ENCODE results near the gene CLIP2.
"Not testable (repeated sequence)": the region's sequence is repeated elsewhere in the genome, so short reads cannot be mapped to it uniquely, and the experiment has no call there.

The CLIP2 gene

DNA sequence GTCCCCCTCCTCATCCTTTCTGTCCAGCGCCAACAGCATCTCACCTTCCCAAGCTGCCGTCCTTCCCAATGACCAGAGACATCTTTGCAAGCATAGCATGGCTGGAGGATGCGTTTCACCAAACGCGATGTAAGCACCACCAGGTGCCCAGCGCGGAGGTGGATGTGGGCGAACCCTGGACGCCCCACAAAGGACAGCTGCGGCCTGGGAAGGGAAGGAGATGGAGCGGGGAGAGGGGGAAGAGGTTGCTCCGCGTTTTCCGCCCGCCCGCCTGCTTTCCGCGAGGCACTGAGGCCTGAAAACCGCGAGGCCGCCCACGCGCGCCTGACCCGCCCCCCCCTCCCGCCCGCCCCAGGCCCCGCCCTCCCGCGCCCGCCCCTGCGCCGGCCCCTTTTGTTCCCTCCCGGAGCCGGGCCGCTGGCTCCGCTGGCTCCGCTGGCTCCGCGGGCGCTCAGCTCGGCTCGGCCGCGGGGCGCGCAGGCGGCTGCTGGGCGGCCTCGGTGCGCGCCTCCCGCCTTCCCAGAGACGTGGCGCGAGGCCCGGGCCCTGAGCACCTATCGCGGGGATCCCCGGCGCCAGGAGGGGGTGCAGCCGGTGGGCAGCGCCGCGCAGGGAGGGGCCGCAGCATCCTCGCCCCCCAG is at the start of gene CLIP2:
TSS of gene CLIP2 (plus strand) at position 390 of the 641 bp plus-strand sequence. CDS start 28,140 bp downstream, outside the sequence.
- no peak for DNase-seq

GRCh38 chr7:74240482-74240881 is 48.7 kb upstream of the CLIP2 start:
- DNase-seq = no peak

DNA sequence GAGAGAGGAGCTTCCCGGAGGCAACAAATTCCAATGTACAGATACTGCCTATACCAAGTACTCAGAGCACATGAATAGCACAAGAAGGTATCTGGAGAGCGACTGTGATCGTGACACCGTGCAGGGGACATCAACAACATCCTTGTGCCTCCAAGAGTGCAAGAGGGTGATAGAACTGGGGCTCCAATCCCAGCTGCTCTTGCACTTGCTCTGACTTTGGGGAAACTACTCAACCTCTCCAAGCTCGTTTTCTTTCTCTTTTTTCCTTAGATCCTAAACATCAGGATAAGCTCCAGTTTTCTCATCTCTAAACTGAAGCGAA is 47.1 kb upstream of the CLIP2 start:
- no peak for DNase-seq

DNA sequence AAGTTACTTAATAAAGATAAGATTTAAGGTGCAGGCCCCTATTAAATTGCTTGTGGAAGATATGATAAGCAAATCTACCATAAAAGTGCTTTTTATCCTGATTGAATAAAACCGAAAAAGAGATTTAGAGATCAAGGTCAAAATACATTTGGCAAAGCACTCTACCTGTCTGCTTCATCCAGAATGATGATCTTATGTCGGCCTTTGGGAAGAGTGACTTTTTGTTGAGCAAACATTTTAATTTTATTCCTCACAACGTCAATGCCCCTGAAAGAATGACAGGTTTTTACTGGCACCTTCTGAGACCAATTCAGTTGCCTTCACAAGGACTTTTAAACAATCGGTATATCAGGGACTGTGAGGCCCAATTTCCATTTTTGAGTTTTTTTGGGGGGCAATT is 42.7 kb upstream of the CLIP2 start:
- no peak for DNase-seq

DNA sequence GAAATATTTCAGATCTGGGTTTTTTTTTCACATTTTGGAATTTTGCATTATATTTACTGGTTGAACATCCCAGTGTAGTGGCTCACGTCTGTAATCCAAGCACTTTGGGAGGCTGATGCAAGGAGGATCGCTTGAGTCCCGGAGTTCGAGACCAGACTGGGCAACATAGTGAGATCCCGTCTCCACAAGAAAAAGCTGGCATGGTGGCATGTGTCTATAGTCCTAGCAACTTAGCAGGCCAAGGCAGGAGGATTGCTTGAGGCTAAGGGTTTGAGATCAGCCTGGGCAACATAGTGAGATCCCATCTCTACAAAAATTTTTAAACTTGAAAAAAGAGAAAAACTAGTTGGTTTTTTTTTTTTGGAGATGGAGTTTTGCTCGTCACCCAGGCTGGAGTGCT is 41.1 kb upstream of the CLIP2 start:
- no peak for DNase-seq

DNA sequence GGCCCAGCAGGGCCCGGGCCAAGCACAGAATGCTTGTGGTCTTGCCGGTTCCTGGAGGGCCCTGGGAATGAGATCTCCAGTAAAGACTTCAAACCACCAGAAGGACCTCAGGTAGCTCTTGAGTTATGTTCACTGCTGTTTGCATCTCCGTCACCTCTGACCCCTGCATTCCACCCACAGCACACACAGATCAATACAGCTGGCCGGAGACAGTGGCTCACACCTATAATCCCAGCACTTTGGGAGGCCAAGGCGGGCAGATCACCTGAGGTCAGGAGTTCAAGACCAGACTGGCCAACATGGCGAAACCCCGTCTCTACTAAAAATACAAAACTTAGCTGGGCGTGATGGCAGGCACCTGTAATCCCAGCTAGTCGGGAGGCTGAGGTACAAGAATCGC is 40.1 kb upstream of the CLIP2 start:
- not testable (repeated sequence) for DNase-seq

DNA sequence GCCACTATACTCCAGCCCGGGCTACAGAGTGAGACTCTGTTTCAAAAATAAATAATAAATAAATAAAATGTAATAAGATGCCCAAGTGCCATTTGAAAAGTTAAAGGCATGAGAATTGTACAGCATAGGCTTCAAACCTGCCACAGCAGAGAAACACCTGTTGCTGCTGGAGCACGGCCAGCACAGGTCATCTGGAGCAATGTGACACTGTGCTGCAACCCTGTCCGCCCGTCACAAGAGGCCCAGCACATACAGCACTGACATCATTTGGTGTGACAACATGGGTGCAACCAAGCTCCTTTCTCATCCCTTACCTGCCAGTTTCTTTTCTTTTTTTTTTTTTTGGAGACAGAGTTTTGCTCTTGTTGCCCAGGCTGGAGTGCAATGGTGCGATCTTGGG is 36.3 kb upstream of the CLIP2 start:
- DNase-seq = no peak

- no peak for DNase-seq
Measured at GRCh38 chr7:74253331-74253730, 35.9 kb upstream of the CLIP2 start.

DNA sequence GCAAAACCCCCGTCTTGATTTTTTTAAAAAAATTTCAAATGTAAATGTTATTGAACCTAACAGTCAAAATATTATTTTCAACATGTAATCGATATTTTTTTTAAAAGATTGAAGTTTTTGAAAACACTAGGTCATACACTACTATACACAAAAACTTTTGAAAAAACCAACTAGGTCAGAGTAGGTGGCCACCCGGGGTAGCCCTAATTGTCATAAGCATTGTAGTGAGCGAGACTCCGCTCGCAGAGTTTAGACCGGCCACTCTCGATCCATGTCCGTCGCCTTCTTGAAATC is 35.4 kb upstream of the CLIP2 start:
- DNase-seq = no peak

DNA sequence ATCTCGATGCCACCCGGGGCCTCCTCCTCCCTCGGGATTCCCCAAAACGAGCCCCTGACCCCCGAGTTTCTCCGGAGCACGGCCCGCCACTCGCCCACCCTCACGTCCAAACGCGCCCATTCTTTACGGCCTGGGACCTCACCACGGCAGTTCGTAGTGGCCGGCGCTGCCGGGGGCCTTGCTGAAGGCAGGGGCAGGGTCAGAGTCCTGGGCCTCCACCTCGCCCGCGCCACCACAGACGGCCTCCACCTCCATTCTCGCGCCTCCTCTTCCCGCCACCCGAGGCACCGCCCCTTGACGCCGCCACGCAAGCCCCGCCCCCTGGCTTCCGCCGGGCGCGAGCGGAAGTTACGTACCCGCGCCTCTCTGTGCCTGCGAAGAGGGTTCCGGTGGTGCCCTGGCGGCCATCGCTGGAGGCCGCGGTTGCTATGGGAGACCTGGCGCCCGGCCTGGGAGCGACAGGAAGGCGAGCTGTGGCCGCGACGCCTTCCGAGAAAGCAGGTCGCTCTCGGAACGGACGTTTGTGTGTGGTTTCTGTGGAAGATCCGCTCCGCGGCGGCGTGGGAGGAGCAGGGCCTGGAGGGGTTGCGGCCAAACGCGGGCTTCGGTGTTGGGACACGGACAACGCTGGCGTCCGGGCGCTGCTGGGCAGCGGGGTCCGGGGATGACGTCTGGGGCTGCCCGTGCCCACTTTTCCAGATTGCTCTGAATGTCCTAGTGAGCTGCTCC is 34.9 kb upstream of the CLIP2 start, which contains the start of gene RFC2:
TSS of gene RFC2 (minus strand) at position 271 of the 729 bp plus-strand sequence. CDS start at position 255, 16 bp downstream.
- peak; percentile 81 for DNase-seq

GRCh38 chr7:74254858-74255379 is 34.3 kb upstream of the CLIP2 start:
- no peak for DNase-seq

DNA sequence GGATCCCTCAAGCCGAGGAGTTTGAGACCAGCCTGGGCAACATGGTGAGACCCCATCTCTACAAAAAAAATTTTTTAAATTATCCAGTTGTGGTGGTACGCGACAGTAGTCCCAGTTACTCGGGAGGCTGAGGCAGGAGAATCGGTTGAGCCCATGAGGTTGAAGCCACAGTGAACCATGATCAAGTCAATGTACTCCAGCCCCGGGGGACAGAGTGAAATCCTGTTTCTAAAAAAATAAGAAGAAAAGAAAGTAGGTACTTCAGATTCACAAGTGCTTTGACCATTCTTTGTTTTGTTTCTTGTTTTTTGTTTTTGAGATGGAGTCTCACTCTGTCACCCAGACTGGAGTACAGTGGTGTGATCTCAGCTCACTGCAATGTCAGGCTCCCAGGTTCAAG is 33.7 kb upstream of the CLIP2 start:
- DNase-seq = not testable (repeated sequence)

GRCh38 chr7:74256491-74257408 is 32.5 kb upstream of the CLIP2 start:
- DNase-seq = no peak

- DNase-seq = peak; percentile 10
Measured at GRCh38 chr7:74258639-74259038, 30.6 kb upstream of the CLIP2 start.

DNA sequence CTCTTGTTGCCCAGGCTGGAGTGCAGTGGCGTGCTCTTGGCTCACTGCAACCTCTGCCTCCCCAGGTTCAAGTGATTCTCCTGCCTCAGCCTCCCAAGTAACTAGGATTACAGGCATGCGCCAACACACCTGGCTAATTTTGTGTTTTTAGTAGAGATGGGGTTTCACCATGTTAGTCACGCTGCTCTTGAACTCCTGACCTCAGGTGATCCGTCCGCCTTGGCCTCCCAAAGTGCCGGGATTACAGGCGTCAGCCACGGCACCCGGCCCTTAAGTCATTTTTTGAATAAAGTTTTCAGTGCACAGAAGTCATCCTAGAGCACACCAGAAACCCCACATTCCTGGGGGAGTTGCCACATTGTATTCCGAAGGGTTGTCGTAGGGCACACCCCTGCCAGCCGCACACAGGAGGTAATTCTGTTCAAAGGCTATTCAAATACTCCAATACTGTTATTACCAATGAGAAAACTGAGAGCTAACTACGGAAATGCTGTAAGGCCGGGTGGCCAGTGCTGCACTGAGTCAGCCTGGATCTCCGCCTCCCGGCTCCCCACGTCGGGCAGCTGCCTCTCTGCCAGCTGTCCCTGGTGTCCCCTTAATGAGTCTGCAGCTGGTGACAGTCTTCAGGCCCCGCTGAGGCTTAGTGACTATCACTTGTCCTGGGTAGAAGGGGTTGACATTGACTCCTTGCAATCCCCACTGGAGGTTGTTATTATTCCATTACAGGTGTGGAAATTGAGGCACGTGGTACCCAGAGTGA is 26.4 kb upstream of the CLIP2 start:
- no peak for DNase-seq

GRCh38 chr7:74263399-74264120 is 25.6 kb upstream of the CLIP2 start:
- DNase-seq = no peak

DNA sequence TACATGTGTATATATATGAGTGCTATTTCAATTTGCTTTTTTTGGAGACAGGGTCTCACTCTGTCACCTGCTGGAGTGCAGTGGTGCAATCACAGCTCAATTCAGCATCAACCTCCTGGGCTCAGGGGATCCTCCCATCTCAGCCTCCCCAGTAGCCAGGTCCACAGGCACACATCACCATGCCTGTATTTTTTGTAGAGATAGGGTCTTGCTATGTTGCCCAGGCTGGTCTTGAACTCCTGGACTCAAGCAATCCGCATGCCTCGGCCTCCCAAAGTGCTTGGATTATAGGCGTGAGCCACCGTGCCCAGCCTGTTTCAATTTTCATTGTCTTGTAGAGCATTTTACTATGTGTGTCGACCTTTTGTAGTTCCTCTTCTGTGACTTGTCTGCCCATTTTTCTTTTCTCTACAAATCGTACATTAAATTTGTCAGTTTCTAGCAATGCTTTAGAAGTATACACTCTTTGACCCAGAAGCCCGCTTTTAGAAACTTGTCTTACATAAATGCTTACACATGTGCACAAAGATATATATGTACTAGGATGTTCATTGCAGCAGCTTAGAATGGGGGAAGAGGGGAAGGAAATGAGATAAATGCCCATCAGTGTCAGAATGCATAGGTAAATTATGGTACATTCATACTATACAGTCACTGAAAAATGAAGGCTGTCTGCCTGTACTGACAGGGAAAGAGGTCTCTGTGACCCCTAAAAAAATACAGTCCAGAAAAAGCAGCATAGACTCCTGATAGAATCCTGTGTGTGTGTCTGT is 22.8 kb upstream of the CLIP2 start:
- DNase-seq = no peak

DNA sequence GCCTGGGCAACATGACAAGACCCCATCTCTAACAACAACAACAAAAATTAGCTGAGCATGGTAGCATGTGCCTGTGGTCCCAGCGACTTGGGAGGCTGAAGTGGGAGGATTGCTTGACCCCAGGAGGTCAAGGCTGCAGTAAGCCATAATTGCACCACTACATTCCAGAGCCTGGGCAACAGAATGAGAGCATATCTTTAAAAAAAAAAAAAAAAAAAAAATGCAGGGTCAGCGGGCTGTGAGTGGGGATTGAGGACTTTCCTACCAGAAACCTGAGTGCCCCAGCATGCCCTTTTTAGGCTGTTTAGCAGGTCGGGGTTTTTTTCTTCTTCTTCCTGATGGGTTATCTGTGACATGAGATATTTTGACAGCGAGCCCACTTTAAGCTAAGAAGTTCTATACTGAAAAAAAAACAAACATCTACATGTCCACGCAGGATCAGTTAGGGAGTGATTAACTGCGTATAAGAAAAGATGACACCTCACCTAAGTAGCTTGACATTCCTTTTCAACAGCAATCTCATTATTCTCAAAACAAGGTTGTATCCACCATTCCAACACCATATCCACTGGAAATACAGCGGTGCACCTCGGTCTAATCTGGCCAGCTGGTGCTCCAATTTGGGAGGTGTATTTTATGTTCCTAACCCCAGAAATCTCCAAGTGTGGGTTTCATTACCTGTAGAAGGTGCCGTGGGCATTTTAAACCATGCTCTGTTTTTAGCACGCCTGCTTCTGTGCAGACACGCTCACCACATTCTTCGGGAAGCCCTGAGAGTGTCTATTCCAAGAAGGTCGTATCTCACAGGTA is 21.2 kb upstream of the CLIP2 start:
- no peak for DNase-seq

DNA sequence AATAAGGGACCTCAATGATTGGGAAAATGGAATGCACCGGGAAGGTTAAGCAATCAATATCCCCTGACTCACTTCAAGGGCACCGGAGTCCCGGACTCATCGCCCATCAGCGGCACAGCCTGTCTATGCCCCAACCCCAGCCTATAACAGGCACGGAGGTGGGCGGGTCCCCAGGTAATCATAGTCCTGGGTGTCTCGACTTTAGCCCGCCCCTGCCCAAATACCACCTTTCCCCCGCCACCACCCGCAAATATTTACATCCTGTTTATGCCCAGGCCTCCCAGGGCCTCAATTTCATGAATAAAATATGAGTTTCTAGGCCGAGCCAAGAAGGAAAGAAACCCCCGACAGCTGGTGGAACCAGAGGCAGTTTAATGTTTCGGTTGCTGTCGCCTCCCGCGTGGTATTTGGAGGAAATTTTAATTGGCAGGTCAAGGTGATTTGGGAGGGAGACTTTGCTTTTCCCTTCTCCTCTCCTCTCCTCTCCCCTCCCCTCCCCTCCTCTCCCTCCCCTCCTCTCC is 19.4 kb upstream of the CLIP2 start:
- DNase-seq = peak; percentile 22

DNA sequence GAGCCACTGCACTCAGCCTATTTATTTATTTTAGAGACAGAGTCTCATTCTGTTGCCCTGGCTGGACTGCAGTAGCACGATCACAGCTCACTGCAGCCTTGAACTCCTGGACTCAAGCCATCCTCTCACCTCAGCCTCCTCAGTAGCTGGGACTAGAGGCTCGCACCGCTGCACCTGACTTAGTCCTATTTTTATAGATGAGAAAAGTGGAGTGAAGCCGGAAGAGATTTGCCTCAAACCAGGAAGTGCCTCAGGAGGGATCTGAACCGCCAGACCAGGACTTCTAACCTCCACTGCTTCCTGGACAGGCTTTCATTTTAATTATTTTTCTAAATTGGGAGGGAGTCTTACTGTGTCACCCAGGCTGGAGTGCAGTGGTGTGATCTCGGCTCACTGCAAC is 17.5 kb upstream of the CLIP2 start:
- DNase-seq = no peak

All from NCI-H1417 treated with DMSO at 0.1 percent for 48 hours (cell line).